Activated CD8-positive, alpha-beta memory T cell treated with anti-CD3 and anti-CD28 coated beads for 4 hours (primary cell): Measurements from ENCODE around the gene TNIK.

Source experiments
- DNase-seq, 2 donors: peaks; one replicate each; pipeline ENCODE4 v3.0.0-alpha.2; 2020; ENCODE audit warnings: low read depth in 2 of 2

The TNIK gene

GRCh38 chr3:171227828-171228227 is 232.4 kb downstream of the TNIK start:
- DNase-seq: no peak

GRCh38 chr3:171227359-171227758 is 232.8 kb downstream of the TNIK start:
- DNase-seq: no peak

GRCh38 chr3:171226794-171227193 is 233.4 kb downstream of the TNIK start:
- DNase-seq: no peak

GRCh38 chr3:171225708-171226107 is 234.5 kb downstream of the TNIK start:
- no peak for DNase-seq

GRCh38 chr3:171225165-171225564 is 235.0 kb downstream of the TNIK start:
- DNase-seq: no peak

- DNase-seq: no peak
These were observed 236.8 kb downstream of the TNIK start for GRCh38 chr3:171223396-171223795.

GRCh38 chr3:171222995-171223394 is 237.2 kb downstream of the TNIK start:
- no peak for DNase-seq

- no peak for DNase-seq
These were observed 238.6 kb downstream of the TNIK start for GRCh38 chr3:171221597-171221996.

- no peak for DNase-seq
These were observed 239.1 kb downstream of the TNIK start for GRCh38 chr3:171221104-171221503.

GRCh38 chr3:171219258-171219657 is 240.9 kb downstream of the TNIK start:
- no peak for DNase-seq

- no peak for DNase-seq
These were observed 242.1 kb downstream of the TNIK start for GRCh38 chr3:171218069-171218468.

GRCh38 chr3:171213907-171214306 is 246.3 kb downstream of the TNIK start:
- DNase-seq: no peak

- DNase-seq: no peak
These were observed 247.0 kb downstream of the TNIK start for GRCh38 chr3:171213178-171213577.

GRCh38 chr3:171212648-171213047 is 247.6 kb downstream of the TNIK start:
- no peak for DNase-seq

- DNase-seq: no peak
These were observed 253.9 kb downstream of the TNIK start for GRCh38 chr3:171206283-171206682.

- DNase-seq: no peak
These were observed 255.3 kb downstream of the TNIK start for GRCh38 chr3:171204942-171205341.

- no peak for DNase-seq
These were observed 258.4 kb downstream of the TNIK start for GRCh38 chr3:171201825-171202224.

GRCh38 chr3:171200750-171201088 is 259.5 kb downstream of the TNIK start:
- DNase-seq: no peak

- no peak for DNase-seq
These were observed 260.0 kb downstream of the TNIK start for GRCh38 chr3:171200052-171200749.

- no peak for DNase-seq
These were observed 260.8 kb downstream of the TNIK start for GRCh38 chr3:171199473-171199829.

GRCh38 chr3:171198781-171199472 is 261.3 kb downstream of the TNIK start:
- DNase-seq: no peak

- no peak for DNase-seq
These were observed 264.5 kb downstream of the TNIK start for GRCh38 chr3:171195686-171196085.

GRCh38 chr3:171194965-171195364 is 265.2 kb downstream of the TNIK start:
- DNase-seq: no peak

- DNase-seq: no peak
These were observed 266.5 kb downstream of the TNIK start for GRCh38 chr3:171193693-171194092.
